SW 1271 (cell line): ENCODE data around the gene EIF4A2.
"Not testable (repeated sequence)": the region's sequence is repeated elsewhere in the genome, so short reads cannot be mapped to it uniquely, and the experiment has no call there.

Experiments
- DNase-seq, 2 experiments: peaks; one replicate each; lab custom pipeline; 2025; lab: John Stamatoyannopoulos, UW

The EIF4A2 gene

DNA sequence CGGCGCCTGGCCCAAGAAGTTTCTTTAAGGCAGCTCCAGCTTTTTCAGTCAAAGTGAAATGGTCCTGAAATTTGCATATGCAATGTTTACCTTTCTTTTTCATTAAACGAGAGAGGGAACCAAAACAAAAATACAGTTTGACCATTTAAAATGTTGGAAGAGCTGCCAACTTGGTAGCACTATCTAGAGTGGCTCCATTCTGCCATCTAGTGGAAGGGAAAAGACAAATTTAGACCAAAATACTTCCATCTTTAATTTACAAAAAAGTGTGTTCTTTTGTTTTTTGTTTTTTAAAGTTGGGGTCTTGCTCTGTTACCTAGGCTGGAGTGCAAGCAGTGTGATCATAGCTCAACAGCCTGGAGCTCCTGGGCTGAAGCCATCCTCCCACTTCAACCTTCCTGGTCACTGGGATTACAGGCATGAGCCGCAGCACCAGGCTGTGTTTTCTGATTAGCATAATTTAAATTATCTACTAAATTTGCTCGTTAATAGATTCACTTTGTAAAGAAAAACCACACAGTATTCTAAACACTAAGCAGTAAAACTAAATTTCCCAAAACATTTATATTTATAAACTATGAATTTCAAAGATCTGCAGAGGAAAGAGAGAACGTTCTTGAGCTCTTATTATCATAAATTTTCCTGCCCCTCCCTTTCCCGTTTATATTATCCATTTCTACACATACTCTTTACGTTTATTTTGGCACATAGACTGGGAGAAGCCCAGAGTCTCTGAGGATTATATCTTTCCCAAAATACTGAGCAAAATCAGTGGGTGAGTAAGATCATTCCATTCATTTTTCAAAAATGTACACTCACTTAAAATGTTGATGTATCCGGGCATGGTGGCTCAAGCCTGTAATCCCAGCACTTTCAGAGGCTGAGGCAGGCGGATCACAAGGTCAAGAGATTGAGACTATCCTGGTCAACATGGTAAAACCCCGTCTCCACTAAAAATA is 38.3 kb downstream of the EIF4A2 start:
- peak; percentile 14 to 49 for DNase-seq

GRCh38 chr3:186822388-186822759 is 39.0 kb downstream of the EIF4A2 start:
- DNase-seq = not testable (repeated sequence)

DNA sequence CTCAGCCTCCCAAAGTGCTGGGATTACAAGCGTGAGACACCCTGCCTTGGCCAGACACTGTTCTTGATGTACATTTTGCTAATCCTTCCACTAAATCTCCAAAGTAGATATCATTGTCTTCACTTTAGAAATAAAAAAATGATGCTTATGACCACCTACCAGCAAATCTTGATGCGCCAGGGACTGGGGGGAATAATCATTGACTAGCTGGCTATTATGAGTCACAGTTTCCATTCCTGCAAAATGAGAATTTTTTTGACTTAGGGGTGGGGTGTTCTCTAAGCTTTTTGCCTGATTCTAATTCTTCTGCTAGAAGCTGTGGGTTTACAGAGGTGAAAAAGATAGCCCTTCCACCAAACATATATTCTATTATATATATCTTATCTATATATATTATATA is 40.0 kb downstream of the EIF4A2 start:
- no peak for DNase-seq

DNA sequence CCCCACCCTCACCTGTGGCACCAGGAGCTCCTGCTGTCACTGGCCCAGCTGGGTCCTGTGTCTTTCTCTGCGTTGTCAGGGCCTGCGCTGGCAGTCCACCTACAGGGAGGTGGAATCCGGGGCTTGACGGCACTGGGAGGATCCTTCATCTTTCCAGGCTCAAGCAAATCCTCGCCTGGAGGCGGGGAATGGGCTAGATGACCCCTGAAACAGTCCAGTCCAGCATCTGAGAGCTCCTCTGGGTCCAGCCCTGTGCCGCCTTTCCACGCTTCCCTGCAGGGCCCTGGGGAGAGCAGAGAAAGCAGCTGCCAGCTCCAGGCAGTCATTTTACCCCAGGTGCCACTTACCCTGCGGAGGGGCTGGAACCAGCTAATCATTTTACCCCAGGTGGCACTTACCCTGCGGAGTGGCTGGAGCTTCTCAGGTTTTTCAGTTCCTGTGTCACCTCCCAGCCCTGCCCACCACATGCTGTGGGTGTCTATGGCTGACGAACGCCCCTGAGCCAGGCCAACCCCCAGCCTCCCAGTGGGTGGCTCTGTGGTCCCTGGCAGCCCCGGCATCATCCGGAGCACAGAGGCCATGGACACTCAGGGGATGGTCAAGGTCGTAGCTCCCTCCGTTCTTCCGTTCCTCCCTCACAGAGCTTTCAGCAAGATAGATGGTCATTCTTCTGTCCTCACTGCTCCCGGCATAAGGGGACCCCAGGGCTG is 41.2 kb downstream of the EIF4A2 start:
- no peak for DNase-seq

- DNase-seq = no peak
Measured at GRCh38 chr3:186825294-186825821, 42.0 kb downstream of the EIF4A2 start.

DNA sequence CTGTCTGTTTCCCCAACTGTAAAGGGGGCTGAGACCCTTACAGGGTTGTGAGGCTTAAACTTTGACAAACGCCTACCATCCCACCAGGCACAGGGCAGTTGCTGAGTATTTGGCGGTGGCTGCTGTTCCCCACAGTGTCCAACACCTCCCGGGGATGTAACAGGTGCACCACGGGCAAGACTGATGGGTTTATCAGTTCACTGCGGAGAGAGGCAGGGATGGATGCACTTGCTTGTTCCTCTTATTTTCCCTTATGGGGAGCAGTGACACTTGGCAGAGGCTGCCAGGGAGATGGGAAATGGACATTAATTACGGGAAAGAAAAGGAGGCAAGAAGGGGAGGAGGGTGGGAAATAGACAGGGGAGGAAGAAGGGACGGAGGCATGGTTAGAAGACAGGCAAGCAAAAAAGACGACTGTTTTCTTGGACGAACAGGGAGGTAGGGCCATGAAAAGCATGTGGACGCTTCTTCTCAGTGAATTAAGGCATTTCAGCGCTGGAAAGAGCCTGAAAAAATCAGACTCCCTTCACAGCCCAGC is 42.6 kb downstream of the EIF4A2 start:
- DNase-seq = no peak

DNA sequence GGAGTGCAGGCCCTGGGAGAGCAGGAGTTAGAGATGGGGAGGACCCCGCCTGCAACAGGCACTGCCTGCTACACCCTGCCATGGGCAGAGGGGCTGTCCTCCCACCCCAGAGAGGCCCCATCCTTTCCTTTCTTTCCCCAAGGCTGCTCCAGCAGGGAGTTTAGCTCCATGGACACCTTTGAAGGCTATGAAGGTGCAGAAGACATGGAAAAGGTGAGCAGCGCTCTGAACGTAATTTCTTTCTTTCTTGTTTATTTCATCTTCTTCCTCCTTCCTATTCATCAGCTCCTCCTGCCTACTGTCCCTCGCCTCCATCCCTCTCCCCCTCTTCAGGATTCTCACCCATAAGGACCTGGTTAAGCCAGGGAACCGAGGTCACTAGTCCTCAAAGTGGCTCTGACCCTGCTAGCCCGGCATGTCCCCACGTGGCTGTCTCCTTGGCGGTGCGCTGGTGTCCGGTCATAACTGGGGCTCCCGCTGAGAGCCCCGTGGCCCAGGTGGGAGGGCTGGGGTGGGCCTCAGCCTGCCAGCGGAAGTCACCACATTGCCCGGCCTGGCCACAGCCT is 43.1 kb downstream of the EIF4A2 start:
- peak in 1 of 2 experiments; percentile 23 for DNase-seq

DNA sequence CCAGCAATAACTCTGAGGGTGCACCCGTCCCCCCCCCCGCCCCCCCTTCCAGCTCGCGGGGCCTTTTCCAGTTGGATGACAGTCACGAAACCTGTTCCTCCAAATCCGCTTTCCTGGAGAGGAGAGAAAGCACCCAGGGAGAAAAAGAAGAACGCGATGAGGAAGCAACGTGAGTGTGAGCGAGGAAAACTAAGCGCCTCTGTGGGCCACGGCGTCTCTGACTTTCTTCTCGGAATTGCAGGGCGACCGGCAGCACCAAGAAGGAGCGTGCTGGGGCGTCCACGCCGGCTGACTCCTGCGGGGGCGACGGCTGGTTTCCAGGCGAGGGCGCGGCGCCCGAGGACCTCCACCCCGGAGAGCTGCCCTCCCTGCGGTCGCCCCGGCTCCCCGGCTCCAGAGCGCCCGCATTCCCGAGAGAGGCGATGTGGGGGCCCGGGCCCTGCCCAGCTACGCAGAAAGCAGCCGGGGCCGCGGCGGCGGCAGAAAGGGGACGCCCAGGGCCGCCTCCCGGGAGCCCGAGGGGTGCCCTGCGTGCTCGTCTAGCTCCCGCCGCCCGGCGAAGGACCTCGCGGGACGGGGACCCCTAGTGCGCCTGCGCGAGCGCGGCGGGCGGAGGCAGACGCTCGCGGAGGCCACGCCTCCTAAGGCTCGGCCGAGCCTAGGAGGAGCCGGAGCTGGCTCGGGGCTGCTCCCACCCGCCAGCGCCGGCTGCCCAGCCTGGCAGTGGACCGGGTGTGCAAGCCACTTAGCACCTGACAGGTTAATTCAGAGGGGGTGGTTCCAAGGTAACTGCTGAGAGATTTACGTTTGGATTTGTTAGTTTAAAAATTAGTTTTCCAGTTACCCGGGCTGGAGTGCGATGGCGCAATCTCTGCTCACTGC is 43.8 kb downstream of the EIF4A2 start:
- peak; percentile 50 to 80 for DNase-seq

GRCh38 chr3:186828340-186828739 is 45.0 kb downstream of the EIF4A2 start:
- DNase-seq = no peak

DNA sequence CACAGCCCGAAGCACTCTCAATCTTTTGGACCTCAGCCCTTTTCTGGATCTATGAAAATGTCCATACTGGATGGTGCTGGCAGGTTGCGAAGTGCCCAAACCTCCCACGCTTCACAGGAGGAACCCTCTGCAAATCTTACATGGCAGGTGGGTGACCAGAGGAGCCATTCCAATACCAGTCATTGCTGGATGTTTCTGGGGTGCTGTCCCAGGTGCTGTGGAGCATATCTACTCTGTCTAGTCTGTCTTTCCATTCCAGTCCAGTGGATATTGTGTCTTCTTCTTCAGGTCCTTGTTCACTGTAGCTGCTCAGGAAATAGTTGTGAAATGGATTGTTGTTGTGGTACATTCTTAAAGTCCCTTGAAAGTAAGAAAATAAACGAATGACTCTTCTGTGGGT is 48.4 kb downstream of the EIF4A2 start:
- DNase-seq = no peak

DNA sequence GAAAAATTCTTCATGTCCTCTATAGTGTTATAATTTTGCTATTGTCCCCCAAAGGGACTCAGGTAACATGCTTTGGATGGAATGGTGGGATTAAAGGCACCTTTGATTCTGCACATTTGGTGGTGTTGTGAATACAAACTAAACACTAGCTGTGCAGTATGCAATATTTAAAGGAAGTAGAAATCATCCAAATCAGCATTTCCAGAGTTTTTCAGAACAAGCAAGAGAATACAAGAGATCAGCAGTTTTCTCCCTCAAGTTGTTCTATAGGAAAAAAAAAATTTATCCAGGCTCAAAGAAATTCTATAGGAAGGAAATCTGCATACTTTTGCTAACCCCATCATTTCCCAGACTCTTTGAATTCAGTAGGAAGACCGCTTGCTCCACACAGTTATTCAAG is 48.9 kb downstream of the EIF4A2 start:
- no peak for DNase-seq
